Fibroblast of pulmonary artery (primary cell): Measurements from ENCODE around the gene TXNDC11.
"Not testable (repeated sequence)": the region's sequence is repeated elsewhere in the genome, so short reads cannot be mapped to it uniquely, and the experiment has no call there.

Experiments
- DNase-seq: peaks from one replicate; pipeline ENCODE4 v3.0.0-alpha.2; 2010; ENCODE audit warnings: low read depth
- H3K4me3 ChIP-seq: replicated peaks from 2 replicates; pipeline ENCODE4 v1.5.1; 2011; ENCODE audit warnings: low read depth, mild to moderate bottlenecking, control low read depth, low read length, moderate library complexity
- TF ChIP-seq, protein P1 (sequence below): IDR thresholded peaks from 2 replicates; pipeline ENCODE4 v1.5.1; 2011; ENCODE audit warnings: mild to moderate bottlenecking, control low read depth, low read length, inconsistent platforms; ENCODE audit errors: missing control alignments

TXNDC11 gene, protein sequence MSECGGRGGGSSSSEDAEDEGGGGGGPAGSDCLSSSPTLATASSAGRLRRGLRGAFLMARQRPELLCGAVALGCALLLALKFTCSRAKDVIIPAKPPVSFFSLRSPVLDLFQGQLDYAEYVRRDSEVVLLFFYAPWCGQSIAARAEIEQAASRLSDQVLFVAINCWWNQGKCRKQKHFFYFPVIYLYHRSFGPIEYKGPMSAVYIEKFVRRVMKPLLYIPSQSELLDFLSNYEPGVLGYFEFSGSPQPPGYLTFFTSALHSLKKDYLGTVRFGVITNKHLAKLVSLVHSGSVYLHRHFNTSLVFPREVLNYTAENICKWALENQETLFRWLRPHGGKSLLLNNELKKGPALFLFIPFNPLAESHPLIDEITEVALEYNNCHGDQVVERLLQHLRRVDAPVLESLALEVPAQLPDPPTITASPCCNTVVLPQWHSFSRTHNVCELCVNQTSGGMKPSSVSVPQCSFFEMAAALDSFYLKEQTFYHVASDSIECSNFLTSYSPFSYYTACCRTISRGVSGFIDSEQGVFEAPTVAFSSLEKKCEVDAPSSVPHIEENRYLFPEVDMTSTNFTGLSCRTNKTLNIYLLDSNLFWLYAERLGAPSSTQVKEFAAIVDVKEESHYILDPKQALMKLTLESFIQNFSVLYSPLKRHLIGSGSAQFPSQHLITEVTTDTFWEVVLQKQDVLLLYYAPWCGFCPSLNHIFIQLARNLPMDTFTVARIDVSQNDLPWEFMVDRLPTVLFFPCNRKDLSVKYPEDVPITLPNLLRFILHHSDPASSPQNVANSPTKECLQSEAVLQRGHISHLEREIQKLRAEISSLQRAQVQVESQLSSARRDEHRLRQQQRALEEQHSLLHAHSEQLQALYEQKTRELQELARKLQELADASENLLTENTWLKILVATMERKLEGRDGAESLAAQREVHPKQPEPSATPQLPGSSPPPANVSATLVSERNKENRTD

DNA sequence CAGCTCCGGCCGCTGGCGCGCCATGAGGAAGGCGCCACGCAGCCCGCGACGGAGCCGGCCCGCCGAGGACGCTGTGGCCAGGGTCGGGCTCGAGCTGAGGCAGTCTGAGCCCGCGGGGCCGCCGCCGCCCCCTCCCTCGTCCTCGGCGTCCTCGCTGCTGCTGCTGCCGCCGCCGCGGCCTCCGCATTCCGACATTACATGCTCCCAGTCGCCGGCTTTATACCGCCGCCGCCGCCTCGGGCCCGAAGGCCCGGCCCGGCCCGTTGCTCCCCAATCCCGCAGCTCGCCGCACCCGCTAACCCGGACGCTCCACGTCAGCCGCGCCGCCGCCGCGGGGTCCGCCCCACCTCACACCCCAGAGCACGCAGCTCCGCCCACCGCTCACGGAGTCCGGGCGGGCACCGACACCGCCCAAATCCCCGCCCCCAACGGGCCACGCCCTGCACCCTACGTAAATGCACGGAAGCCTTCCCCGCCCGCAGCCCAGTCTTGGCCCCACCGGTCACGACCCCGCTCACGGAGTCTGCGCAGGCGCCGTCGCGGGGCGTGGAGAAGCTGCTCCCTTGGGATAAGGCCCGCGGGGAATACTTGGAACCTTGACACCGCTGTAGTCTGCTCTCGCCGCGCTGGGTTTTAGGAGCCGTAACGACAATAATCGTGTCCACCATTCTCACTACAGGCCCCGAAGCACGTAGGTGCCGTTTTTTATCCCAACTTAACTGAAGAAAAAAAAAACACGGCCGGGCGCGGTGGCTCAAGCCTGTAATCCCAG lies at the start of gene TXNDC11:
Gene TXNDC11 (minus strand): TSS at position 322 of the 772 bp plus-strand sequence. CDS start 127 bp downstream, at position 195.
- peak within 1 kb of the TSS; percentile 91 for H3K4me3 ChIP-seq
- TF ChIP-seq, protein P1, sequence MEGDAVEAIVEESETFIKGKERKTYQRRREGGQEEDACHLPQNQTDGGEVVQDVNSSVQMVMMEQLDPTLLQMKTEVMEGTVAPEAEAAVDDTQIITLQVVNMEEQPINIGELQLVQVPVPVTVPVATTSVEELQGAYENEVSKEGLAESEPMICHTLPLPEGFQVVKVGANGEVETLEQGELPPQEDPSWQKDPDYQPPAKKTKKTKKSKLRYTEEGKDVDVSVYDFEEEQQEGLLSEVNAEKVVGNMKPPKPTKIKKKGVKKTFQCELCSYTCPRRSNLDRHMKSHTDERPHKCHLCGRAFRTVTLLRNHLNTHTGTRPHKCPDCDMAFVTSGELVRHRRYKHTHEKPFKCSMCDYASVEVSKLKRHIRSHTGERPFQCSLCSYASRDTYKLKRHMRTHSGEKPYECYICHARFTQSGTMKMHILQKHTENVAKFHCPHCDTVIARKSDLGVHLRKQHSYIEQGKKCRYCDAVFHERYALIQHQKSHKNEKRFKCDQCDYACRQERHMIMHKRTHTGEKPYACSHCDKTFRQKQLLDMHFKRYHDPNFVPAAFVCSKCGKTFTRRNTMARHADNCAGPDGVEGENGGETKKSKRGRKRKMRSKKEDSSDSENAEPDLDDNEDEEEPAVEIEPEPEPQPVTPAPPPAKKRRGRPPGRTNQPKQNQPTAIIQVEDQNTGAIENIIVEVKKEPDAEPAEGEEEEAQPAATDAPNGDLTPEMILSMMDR, result no peak
- DNase-seq, result peak; percentile 99

DNA sequence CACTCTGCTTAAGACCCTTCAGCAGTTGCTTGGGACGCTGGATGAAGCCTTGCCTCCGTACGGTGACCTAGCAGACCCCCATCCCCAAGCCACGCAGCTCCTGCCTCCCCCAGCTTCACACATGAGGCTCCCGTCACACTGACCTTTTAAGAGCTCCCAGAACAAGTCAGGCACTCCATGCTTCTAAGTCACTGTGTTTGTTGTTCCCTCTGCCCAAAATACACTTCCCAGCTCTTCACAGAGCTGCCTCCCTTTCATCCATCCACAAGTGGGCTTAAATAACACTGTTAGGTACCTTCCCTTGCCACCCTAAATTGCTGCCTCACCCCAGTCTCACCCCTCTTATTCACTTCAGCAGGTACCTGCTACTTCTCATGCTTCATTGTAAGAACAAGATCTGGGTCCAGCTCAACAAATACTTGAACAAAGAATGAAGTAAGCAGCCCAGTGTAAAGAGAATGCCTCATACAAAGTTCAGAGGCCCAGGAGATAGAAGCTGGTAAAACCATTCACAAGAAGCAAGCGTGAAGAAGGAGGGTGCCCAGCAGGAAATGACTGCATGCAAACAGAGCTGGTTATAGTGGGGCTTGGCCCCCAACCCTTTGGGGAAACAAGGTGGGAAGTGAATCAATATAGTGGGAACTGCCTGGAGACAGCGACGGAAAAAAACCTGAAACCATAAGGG lies 48.6 kb upstream of the TXNDC11 start:
- TF ChIP-seq, protein P1, result no peak
- no peak for DNase-seq
- H3K4me3 ChIP-seq, result no peak overlapping the region

DNA sequence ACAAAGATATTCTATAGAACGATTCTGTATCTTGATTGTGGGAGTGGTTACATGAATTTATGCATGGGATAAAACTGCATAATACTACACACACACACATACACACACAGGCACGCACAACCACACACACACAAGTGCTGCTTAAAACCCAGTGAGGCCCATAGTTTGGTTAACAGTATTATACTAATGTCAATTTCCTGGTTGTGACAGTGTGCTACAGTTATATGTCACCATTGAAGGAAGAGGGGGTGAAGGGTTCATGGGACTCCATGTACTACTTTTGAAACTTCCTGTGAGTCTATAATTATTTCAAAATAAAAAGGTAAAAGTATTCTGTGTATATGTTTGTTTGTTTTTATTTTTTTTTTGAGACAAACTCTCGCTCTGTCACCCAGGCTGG lies 46.3 kb upstream of the TXNDC11 start:
- DNase-seq, result no peak
- TF ChIP-seq, protein P1, result no peak
- no peak overlapping the region for H3K4me3 ChIP-seq

DNA sequence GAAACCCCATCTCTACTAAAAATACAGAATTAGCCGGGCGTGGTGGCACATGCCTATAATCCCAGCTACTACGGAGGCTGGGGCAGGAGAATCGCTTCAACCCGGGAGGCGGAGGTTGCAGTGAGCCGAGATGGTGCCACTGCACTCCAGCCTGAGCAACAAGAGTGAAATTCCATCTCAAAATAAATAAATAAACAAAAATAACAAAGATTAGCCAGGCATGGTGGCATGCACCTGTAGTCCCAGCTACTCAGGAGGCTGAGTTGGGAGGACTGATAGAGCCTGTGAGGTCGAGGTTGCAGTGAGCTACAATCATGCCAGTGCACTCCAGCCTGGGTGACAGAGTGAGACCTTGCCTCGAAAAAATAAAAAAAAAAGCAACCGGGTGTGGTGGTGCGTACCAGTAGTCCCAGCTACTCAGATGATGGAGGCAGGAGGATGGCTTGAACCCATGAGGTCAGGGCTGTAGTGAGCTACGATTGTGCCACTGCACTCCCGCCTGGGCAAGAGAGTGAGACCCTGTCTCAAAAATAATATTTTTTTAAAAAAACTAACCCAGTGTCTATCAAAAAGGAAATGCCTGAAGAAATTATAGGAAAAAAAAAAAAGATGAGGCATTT lies 42.4 kb upstream of the TXNDC11 start:
- DNase-seq, H3K4me3 ChIP-seq: not testable (repeated sequence)

DNA sequence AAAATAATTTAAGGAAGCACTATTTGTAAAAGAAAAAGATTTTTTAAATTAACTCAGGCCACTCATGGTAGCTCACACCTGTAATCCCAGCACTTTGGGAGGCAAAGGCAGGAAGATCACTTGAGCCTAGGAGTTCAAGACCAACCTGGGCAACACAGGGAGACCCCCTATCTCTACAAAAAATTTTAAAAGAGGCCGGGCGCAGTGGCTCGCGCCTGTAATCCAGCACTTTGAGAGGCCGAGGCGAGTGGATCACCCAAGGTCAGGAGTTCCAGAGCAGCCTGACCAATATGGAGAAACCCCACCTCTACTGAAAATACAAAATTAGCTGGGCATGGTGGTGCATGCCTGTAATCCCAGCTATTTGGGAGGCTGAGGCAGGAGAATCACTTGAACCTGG lies 41.7 kb upstream of the TXNDC11 start:
- not testable (repeated sequence) for DNase-seq, H3K4me3 ChIP-seq

DNA sequence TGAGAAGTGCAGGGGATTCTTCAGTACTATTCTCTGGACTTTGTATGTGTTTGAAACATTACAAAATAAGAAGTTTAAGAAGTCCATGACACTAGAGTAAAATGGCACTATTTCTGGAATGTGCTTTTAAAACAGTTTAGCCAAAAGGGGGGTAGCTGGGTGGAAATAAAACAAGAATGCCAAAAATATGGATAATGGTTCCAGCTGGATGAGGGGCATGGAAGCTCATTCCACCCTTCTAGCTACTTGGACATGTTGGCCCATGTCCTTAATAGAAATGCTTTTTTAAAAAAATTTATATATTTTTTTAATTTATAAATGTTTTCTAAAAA lies 41.3 kb upstream of the TXNDC11 start:
- DNase-seq, result no peak
- peak overlapping the region; percentile 32 for H3K4me3 ChIP-seq
- TF ChIP-seq, protein P1, result no peak
